Endothelial cell of umbilical vein (primary cell): Measurements from ENCODE around the gene MAML2. TPM values are rescaled to one million over a fixed set of nuclear protein-coding genes. Genes with fewer than 3 reads are reported as not detected.

Source experiments
- BruUV-seq: library from RNA; stranded (reverse); fragments of 400-500 nt; replicated peaks from 2 replicates; lab custom pipeline; 2021; lab: Mats Ljungman, UMichigan
- CTCF ChIA-PET: fragments of 300-600, 350-600 bp; sonication (Branson Sonifier 250); formaldehyde crosslinking; loops from one replicate; lab custom pipeline; 2021; ENCODE audit warnings: antibody characterized with exemption, inconsistent platforms; lab: Charles Lee
- POLR2A ChIA-PET: fragments of 300-600, 350-600 bp; sonication (Branson Sonifier 250); formaldehyde crosslinking; loops from one replicate; lab custom pipeline; 2021; ENCODE audit warnings: antibody characterized with exemption, inconsistent platforms; lab: Charles Lee
- DNase-seq: peaks from one replicate; pipeline ENCODE4 v3.0.0-alpha.2; 2011; ENCODE audit warnings: low read depth, low spot score
- FAIRE-seq: peaks from 2 replicates; lab custom pipeline; 2011; peaks lifted over from hg19 to GRCh38; lab: Jason Lieb, UNC
- H2AFZ ChIP-seq: 2 replicates; pipeline ENCODE4 v1.6.0; 2012; ENCODE audit warnings: low read depth, low read length, control low read depth, inconsistent platforms
- H3K27ac ChIP-seq: 2 replicates; pipeline ENCODE4 v1.5.1; 2011; ENCODE audit warnings: low read depth, mild to moderate bottlenecking, control low read depth, low read length, moderate library complexity; ENCODE audit not compliant: insufficient read depth
- H3K27me3 ChIP-seq, 2 experiments: 2 replicates each; pipeline versions ENCODE4 v1.6.0 to v1.6.1; 2011; ENCODE audit warnings: low read length in 2 of 2, mixed read lengths in 1 of 2; ENCODE audit not compliant: control insufficient read depth in 2 of 2, insufficient read depth in 2 of 2
- H3K36me3 ChIP-seq, 2 experiments: 2 replicates in 1 of 2; 3 replicates in 1 of 2; pipeline ENCODE4 v1.5.1; 2011; ENCODE audit warnings: low read length in 2 of 2, mild to moderate bottlenecking in 1 of 2, moderate library complexity in 1 of 2; ENCODE audit not compliant: control insufficient read depth in 2 of 2, insufficient read depth in 2 of 2; ENCODE audit errors: extremely low read depth in 1 of 2
- H3K4me1 ChIP-seq: 3 replicates; pipeline ENCODE4 v1.5.1; 2011; ENCODE audit warnings: mild to moderate bottlenecking, low read length; ENCODE audit not compliant: control insufficient read depth, insufficient read depth; ENCODE audit errors: extremely low read depth
- H3K4me2 ChIP-seq: 2 replicates; pipeline ENCODE4 v1.6.1; 2011; ENCODE audit warnings: low read length, control low read depth, mixed read lengths; ENCODE audit not compliant: insufficient read depth
- H3K4me3 ChIP-seq, 3 experiments: fragments of 200-600 bp in 1 of 3; sonication (generic), shearing (Covaris generic) in 1 of 3; replicated peaks in 1 of 3; 2 replicates each; pipeline ENCODE4 v1.5.1; 2011 to 2016; ENCODE audit warnings: control low read depth in 3 of 3, low read length in 3 of 3, mild to moderate bottlenecking in 2 of 3, inconsistent platforms in 1 of 3, low read depth in 1 of 3, moderate library complexity in 1 of 3; ENCODE audit not compliant: insufficient read depth in 1 of 3
- H3K79me2 ChIP-seq: 2 replicates; pipeline ENCODE4 v1.6.0; 2012; ENCODE audit warnings: low read length, inconsistent platforms; ENCODE audit not compliant: control insufficient read depth, insufficient read depth
- H3K9ac ChIP-seq: replicated peaks from 2 replicates; pipeline ENCODE3; 2011; ENCODE audit warnings: low read length, control low read depth; ENCODE audit not compliant: insufficient read depth; ENCODE audit errors: extremely low read depth
- H3K9me1 ChIP-seq: replicated peaks from 3 replicates; pipeline ENCODE4 v1.6.0; 2011; ENCODE audit warnings: mild to moderate bottlenecking, low read length; ENCODE audit not compliant: control insufficient read depth, insufficient read depth; ENCODE audit errors: extremely low read depth
- H3K9me3 ChIP-seq: replicated peaks from 2 replicates; pipeline ENCODE4 v1.5.1; 2012; ENCODE audit warnings: low read length, inconsistent platforms; ENCODE audit not compliant: control insufficient read depth, insufficient read depth
- H4K20me1 ChIP-seq: replicated peaks from 2 replicates; pipeline ENCODE3; 2011; ENCODE audit warnings: mild to moderate bottlenecking, low read length; ENCODE audit not compliant: control insufficient read depth, insufficient read depth; ENCODE audit errors: extremely low read depth
- EZH2 ChIP-seq: IDR thresholded peaks from 2 replicates; pipeline ENCODE4 v1.6.1; 2012; ENCODE audit warnings: borderline replicate concordance, low read depth, mild to moderate bottlenecking, moderate library complexity, low read length, inconsistent platforms; ENCODE audit not compliant: severe bottlenecking
- FOS ChIP-seq: IDR thresholded peaks from 2 replicates; pipeline ENCODE4 v1.6.1; 2011; ENCODE audit warnings: mild to moderate bottlenecking, low read length, moderate library complexity, borderline replicate concordance; ENCODE audit not compliant: insufficient read depth
- GATA2 ChIP-seq: IDR thresholded peaks from 2 replicates; pipeline ENCODE4 v1.7.0; 2011; ENCODE audit warnings: low read depth, mild to moderate bottlenecking, moderate library complexity, mixed read lengths, low read length; ENCODE audit not compliant: insufficient read length, insufficient read depth
- JUN ChIP-seq: IDR thresholded peaks from 2 replicates; pipeline ENCODE4 v1.6.1; 2011; ENCODE audit warnings: borderline replicate concordance, low read depth; ENCODE audit not compliant: insufficient read length, insufficient read depth
- MYC ChIP-seq: IDR thresholded peaks from one replicate; pipeline ENCODE4 v1.6.1; 2011; ENCODE audit warnings: mild to moderate bottlenecking, low read depth, low read length
- POLR2A ChIP-seq: IDR thresholded peaks from 2 replicates; pipeline ENCODE4 v1.6.1; 2012; ENCODE audit warnings: low read depth, mild to moderate bottlenecking, control low read depth, low read length
- POLR2AphosphoS5 ChIP-seq: IDR thresholded peaks from 2 replicates; pipeline ENCODE4 v1.6.1; 2012; ENCODE audit warnings: low read depth, mild to moderate bottlenecking, control low read depth, low read length, moderate library complexity; ENCODE audit not compliant: insufficient read depth
- dilution Hi-C: fragments of 300-500 bp; cut with MboI; formaldehyde crosslinking; loops from one replicate; pipeline ENCODE4 v1.15.0; 2019; ENCODE audit warnings: low sequenced_read_pairs; ENCODE audit not compliant: extremely low pct_ligation_motif_present
- intact Hi-C: fragments of 100-400 bp; cut with micrococcal nuclease; formaldehyde crosslinking; loops from one replicate; pipeline ENCODE4 v1.10.0; 2022
- polyA plus RNA-seq, 4 experiments: library from polyadenylated mRNA; depleted of rRNA in 3 of 4; stranded (reverse) in 3 of 4; unstranded in 1 of 4; fragments of >200 nt; gene quantifications; 2 replicates each; pipeline versions ENCODE4 v1.2.1 to v1.2.3, GENCODE V29; 2011 to 2012; ENCODE audit warnings: missing spikeins in 1 of 4
- total RNA-seq: library from RNA; stranded (reverse); gene quantifications from 2 replicates; pipeline ENCODE4 v1.2.3, GENCODE V29; 2021
- TF ChIP-seq, protein P1 (sequence below): IDR thresholded peaks from 2 replicates; pipeline ENCODE4 v1.6.1; 2011; ENCODE audit not compliant: insufficient read depth, insufficient read length
- TF ChIP-seq, protein P2 (sequence below), 2 donors: IDR thresholded peaks; 1 replicate in 1 of 2; 2 replicates in 1 of 2; pipeline ENCODE4 v1.5.1; 2011; ENCODE audit warnings: low read length in 2 of 2, mild to moderate bottlenecking in 2 of 2, moderate library complexity in 2 of 2, control low read depth in 1 of 2, inconsistent platforms in 1 of 2, low read depth in 1 of 2; ENCODE audit not compliant: insufficient read depth in 1 of 2; ENCODE audit errors: extremely low read depth in 1 of 2

Gene MAML2
- total and polyA plus RNA-seq, 2 donors (not counting 3 experiments of a cell fraction or from before 2014, with no cell fraction given), result 12.4 to 16.8 TPM

DNA sequence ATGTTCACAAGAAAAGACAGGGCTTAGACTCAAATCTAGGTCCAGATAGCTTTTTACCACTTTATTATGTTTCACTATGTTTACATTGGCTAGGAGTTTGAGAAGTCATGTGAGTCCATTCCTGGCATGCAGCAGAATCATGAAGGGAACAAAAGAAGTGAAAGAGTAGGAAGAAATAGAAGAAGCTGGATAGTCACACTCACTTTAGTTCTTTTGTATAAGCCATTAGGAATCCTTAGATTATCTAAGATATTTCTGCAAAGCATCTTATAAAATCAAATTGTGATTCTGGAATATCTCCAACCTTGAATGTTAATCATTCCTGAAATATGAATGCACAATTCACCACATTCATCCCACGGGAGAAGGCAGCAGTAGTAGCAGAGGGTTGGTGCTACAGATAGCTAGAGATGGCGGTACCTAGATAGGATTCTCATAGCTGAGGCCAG, 31.9 kb downstream of the MAML2 start:
- Histone ChIP-seq H2AFZ (peak overlapping the region; percentile 9), H4K20me1 (no peaks in the 10 kb centered on the region), H3K27me3 (no peaks in the 10 kb centered on the region), H3K36me3 (no peaks in the 10 kb centered on the region), H3K9ac (peak overlapping the region; percentile 44), H3K4me1 (peaks cover 95% of the 10 kb centered on the region), H3K27ac (peak overlapping the region; percentile 80), H3K79me2 (peaks cover 11% of the 10 kb centered on the region), H3K9me1 (no peaks in the 10 kb centered on the region), H3K9me3 (no peaks in the 10 kb centered on the region), H3K4me3 (peak overlapping the region in 1 of 3 experiments; percentile 1), H3K4me2 (peak overlapping the region; percentile 79)
- no peak for TF ChIP-seq EZH2
- TF ChIP-seq POLR2AphosphoS5, result peak; percentile 24
- TF ChIP-seq, protein P1, sequence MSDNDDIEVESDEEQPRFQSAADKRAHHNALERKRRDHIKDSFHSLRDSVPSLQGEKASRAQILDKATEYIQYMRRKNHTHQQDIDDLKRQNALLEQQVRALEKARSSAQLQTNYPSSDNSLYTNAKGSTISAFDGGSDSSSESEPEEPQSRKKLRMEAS, result no peak
- TF ChIP-seq, protein P2, sequence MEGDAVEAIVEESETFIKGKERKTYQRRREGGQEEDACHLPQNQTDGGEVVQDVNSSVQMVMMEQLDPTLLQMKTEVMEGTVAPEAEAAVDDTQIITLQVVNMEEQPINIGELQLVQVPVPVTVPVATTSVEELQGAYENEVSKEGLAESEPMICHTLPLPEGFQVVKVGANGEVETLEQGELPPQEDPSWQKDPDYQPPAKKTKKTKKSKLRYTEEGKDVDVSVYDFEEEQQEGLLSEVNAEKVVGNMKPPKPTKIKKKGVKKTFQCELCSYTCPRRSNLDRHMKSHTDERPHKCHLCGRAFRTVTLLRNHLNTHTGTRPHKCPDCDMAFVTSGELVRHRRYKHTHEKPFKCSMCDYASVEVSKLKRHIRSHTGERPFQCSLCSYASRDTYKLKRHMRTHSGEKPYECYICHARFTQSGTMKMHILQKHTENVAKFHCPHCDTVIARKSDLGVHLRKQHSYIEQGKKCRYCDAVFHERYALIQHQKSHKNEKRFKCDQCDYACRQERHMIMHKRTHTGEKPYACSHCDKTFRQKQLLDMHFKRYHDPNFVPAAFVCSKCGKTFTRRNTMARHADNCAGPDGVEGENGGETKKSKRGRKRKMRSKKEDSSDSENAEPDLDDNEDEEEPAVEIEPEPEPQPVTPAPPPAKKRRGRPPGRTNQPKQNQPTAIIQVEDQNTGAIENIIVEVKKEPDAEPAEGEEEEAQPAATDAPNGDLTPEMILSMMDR (IDR thresholded peaks at IDR 0.05; ENCODE audit: extremely low read depth in 1 of 2, insufficient read depth in 1 of 2, low read depth in 1 of 2, low read length in 2 of 2), result no peak
- TF ChIP-seq MYC, result no peak
- TF ChIP-seq POLR2A, result no peak
- no peak for TF ChIP-seq FOS
- peak; percentile 15 for TF ChIP-seq JUN
- no peak for TF ChIP-seq GATA2
- ChIA-PET POLR2A (interaction anchor here (0.6 to 1.3 kb wide), 6 partner anchors 21 to 389 kb away, joined by 3 to 5 read pairs (median 3); partner anchors contain the start of genes MAML2 and MTMR2), CTCF (interaction anchor here (0.9 to 10.5 kb wide), 10 partner anchors 12 to 475 kb away, joined by 3 to 156 read pairs (median 4); partner anchors contain the start of genes CCDC82, JRKL and MAML2)
- DNase-seq (peak; percentile 89), FAIRE-seq (no peak)
- BruUV-seq, result no TSS peak
- intact Hi-C loops, result no loop called here
- dilution Hi-C loops, result no loop called here
